BE2C (cell line): Measurements from ENCODE around the gene IL22.

ENCODE experiments used
- DNase-seq: peaks from one replicate; pipeline ENCODE4 v3.0.0-alpha.2; 2020
- H3K27me3 ChIP-seq: fragments of 250-450 bp; sonication (Bioruptor Pico); 2 replicates; pipeline ENCODE4 v1.5.1; 2020; ENCODE audit warnings: mild to moderate bottlenecking
- H3K36me3 ChIP-seq: fragments of 250-450 bp; sonication (Bioruptor Pico); 2 replicates; pipeline ENCODE4 v1.5.1; 2020; ENCODE audit warnings: mild to moderate bottlenecking
- H3K4me1 ChIP-seq: fragments of 250-450 bp; sonication (Bioruptor Pico); 2 replicates; pipeline ENCODE4 v1.5.1; 2020
- H3K4me3 ChIP-seq: 2 replicates; pipeline ENCODE4 v1.5.1; 2011; ENCODE audit warnings: low read depth, low read length
- H3K9me3 ChIP-seq: fragments of 250-450 bp; sonication (Bioruptor Pico); 2 replicates; pipeline ENCODE4 v1.5.1; 2020
- TF ChIP-seq, protein P1 (sequence below): IDR thresholded peaks from 2 replicates; pipeline ENCODE4 v1.5.1; 2012; ENCODE audit warnings: mild to moderate bottlenecking, low read depth, low read length

IL22 gene

DNA sequence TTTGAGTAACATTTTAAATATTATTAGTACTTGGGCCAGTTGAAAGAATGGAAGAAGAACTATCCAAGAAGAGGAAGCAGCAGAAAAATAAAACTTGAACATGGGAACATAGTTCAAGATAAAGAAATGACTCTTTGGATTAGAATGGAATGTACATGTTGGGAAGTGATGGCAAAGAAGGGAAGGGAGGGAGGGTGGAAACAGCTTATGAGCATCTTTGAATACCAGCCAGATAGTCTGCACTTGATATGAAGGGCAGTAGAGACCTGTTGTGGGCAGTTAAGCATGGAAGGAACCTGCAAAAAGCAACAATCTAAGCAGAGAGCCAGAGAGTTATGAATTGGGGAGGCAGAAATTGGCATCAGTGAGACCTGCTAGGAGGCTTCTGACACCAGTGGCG, 10.0 kb upstream of the IL22 start:
- no peaks in the 10 kb centered on the region for H3K36me3 ChIP-seq
- TF ChIP-seq, protein P1, sequence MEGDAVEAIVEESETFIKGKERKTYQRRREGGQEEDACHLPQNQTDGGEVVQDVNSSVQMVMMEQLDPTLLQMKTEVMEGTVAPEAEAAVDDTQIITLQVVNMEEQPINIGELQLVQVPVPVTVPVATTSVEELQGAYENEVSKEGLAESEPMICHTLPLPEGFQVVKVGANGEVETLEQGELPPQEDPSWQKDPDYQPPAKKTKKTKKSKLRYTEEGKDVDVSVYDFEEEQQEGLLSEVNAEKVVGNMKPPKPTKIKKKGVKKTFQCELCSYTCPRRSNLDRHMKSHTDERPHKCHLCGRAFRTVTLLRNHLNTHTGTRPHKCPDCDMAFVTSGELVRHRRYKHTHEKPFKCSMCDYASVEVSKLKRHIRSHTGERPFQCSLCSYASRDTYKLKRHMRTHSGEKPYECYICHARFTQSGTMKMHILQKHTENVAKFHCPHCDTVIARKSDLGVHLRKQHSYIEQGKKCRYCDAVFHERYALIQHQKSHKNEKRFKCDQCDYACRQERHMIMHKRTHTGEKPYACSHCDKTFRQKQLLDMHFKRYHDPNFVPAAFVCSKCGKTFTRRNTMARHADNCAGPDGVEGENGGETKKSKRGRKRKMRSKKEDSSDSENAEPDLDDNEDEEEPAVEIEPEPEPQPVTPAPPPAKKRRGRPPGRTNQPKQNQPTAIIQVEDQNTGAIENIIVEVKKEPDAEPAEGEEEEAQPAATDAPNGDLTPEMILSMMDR = no peak
- DNase-seq = no peak

DNA sequence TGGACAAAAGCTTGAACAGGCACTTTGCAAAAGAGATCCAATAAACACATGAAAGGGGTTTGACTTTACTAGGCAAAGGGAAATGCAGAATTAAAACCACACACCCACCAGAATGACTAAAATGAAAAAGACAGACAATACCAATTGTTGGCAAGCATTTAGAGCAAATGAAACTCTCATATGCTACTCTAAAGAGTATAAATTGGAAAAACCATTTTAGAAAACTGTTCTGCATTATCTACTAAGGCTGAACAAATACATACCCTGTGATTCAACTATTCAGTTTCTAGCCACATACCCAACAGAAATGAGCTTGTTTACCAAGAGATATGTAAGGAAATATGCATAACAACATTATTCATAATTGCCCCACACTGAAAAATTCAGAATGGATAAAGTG, 8.5 kb upstream of the IL22 start:
- DNase-seq = no peak
- H3K36me3 ChIP-seq = no peaks in the 10 kb centered on the region
- no peaks in the 10 kb centered on the region for H3K9me3 ChIP-seq
- H3K27me3 ChIP-seq = peaks cover 15% of the 10 kb centered on the region
- no peaks in the 10 kb centered on the region for H3K4me1 ChIP-seq
- TF ChIP-seq, protein P1 = no peak
- H3K4me3 ChIP-seq = no peak overlapping the region

More for the DNA sequence above, 10.0 kb upstream of the IL22 start:
- no peaks in the 10 kb centered on the region for H3K9me3 ChIP-seq
- H3K4me3 ChIP-seq = no peak overlapping the region
- H3K4me1 ChIP-seq = no peaks in the 10 kb centered on the region
- peaks cover 12% of the 10 kb centered on the region for H3K27me3 ChIP-seq

DNA sequence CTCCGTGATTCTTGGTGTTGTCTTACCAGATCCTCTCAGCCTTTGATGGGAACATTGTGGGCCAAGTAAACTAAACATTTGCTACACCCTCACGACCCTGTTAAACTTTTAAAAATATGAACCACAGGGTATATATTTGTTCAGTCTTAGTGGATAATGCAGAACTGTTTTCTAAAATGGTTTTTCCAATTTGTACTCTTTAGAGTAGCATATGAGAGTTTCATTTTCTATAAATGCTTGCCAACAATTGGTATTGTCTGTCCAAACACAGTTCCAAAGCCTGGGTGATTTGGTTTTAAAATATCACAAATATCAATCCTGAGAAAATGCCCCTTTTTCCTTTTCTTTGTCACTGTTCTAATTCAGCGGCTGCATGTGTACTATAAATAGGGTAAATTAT, 6.7 kb upstream of the IL22 start:
- TF ChIP-seq, protein P1 = no peak
- no peak for DNase-seq
- Histone ChIP-seq H3K4me3 (no peak overlapping the region), H3K36me3 (no peaks in the 10 kb centered on the region), H3K9me3 (no peaks in the 10 kb centered on the region), H3K4me1 (no peaks in the 10 kb centered on the region), H3K27me3 (peaks cover 18% of the 10 kb centered on the region)

DNA sequence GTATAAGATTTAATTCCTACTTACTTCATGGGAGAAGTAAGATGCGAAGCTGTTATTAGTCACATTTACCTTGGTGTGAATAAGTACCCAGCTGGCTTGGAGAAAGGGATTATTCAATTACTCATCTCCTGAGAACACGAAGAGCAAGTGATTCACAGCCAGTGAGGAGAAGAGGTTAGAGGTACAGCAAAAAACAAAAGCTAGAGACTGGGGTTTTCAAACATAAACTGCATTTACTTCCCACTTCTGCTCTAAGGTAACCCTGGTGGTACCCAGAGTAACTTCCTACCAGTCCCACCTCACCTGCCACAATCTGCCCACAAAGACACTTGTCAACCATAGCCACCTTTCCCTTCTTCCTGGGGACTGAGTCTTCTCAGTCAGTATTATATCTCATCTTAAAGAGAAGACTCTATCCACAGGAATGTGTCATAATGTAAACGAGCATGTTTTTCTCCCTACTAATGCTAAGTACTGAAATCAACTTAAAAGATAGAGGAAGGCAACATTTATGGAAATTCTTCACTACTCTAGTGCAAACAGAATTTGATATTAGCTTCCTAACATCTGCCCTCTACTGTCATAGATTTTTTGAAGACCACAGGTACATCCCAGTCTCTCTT, 6.0 kb upstream of the IL22 start:
- Histone ChIP-seq H3K36me3 (no peaks in the 10 kb centered on the region), H3K4me3 (no peak overlapping the region), H3K4me1 (no peaks in the 10 kb centered on the region), H3K27me3 (peaks cover 18% of the 10 kb centered on the region), H3K9me3 (no peaks in the 10 kb centered on the region)
- no peak for DNase-seq
- TF ChIP-seq, protein P1 = no peak

DNA sequence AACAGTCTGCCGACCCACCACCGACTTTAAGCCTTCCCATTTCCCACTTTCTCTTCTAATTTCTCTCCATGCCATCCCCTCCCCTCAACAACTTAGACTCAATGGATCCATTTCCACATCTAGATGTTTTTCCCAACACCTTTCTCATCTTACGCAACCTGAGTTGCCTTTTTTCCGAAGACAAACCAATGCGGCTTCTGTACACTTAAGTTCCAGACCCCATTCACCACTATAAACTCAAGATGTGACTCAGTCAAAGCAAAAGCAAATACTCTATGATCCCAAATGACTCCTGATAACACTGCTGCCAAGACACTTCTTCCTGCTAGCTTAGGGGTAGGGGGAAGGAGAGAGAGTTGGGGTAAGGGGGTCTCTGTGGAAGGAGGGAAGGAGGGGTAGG, 1.3 kb downstream of the IL22 start:
- no peaks in the 10 kb centered on the region for H3K4me1 ChIP-seq
- H3K36me3 ChIP-seq = no peaks in the 10 kb centered on the region
- H3K9me3 ChIP-seq = no peaks in the 10 kb centered on the region
- TF ChIP-seq, protein P1 = no peak
- no peak overlapping the region for H3K4me3 ChIP-seq
- DNase-seq = no peak
- peaks cover 7% of the 10 kb centered on the region for H3K27me3 ChIP-seq

DNA sequence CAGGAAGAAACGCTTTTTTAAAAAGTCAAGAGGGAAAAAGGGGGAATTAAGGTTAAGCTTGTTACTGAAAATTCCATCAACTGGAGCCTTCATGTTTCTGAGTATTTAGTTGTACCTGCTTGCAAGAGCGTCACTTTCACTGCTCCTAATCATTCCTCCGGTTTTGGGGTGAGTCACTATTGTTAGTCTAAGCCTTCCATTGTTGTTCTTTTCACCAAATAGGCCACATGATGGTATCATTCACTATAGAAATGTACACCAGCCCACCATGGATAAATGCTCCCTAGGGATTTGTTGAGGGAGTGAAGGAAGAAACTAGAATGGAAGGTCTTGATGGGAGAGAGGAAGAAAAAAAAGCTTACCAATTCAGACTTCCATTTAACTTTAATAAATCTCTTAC, 3.0 kb downstream of the IL22 start:
- H3K4me3 ChIP-seq = no peak overlapping the region
- TF ChIP-seq, protein P1 = no peak
- no peaks in the 10 kb centered on the region for H3K9me3 ChIP-seq
- H3K36me3 ChIP-seq = no peaks in the 10 kb centered on the region
- no peak for DNase-seq
- peaks cover 4% of the 10 kb centered on the region for H3K27me3 ChIP-seq
- H3K4me1 ChIP-seq = no peaks in the 10 kb centered on the region
